ENCODE measurements around the gene INSC.

The INSC gene

GRCh38 chr11:15146271-15147003 is 31.7 kb downstream of the INSC start:
- DNase-seq (ENCODE audit: low read depth in 2 of 3, low spot score in 2 of 3) = no peak

GRCh38 chr11:15148169-15148568 is 33.4 kb downstream of the INSC start:
- DNase-seq (ENCODE audit: low read depth in 2 of 3, low spot score in 2 of 3) = no peak

GRCh38 chr11:15149050-15149449 is 34.3 kb downstream of the INSC start:
- DNase-seq (ENCODE audit: low read depth in 2 of 3, low spot score in 2 of 3) = no peak

GRCh38 chr11:15150507-15150906 is 35.8 kb downstream of the INSC start:
- no peak for DNase-seq (ENCODE audit: low read depth in 2 of 3, low spot score in 2 of 3)

- no peak for DNase-seq (ENCODE audit: low read depth in 2 of 3, low spot score in 2 of 3)
Measured at GRCh38 chr11:15153231-15153630, 38.5 kb downstream of the INSC start.

- DNase-seq (ENCODE audit: low read depth in 2 of 3, low spot score in 2 of 3) = no peak
Measured at GRCh38 chr11:15157181-15157580, 42.5 kb downstream of the INSC start.

GRCh38 chr11:15157606-15158137 is 42.9 kb downstream of the INSC start:
- DNase-seq (ENCODE audit: low read depth in 2 of 3, low spot score in 2 of 3) = no peak

- no peak for DNase-seq (ENCODE audit: low read depth in 2 of 3, low spot score in 2 of 3)
Measured at GRCh38 chr11:15158351-15159015, 43.8 kb downstream of the INSC start.

- no peak for DNase-seq (ENCODE audit: low read depth in 2 of 3, low spot score in 2 of 3)
Measured at GRCh38 chr11:15159085-15159484, 44.4 kb downstream of the INSC start.

- DNase-seq (ENCODE audit: low read depth in 2 of 3, low spot score in 2 of 3) = no peak
Measured at GRCh38 chr11:15161790-15162189, 47.1 kb downstream of the INSC start.

GRCh38 chr11:15163136-15163535 is 48.4 kb downstream of the INSC start:
- no peak for DNase-seq (ENCODE audit: low read depth in 2 of 3, low spot score in 2 of 3)

- DNase-seq (ENCODE audit: low read depth in 2 of 3, low spot score in 2 of 3) = no peak
Measured at GRCh38 chr11:15166204-15166603, 51.5 kb downstream of the INSC start.

GRCh38 chr11:15169815-15170551 is 55.3 kb downstream of the INSC start:
- DNase-seq (ENCODE audit: low read depth in 2 of 3, low spot score in 2 of 3) = no peak

- no peak for DNase-seq (ENCODE audit: low read depth in 2 of 3, low spot score in 2 of 3)
Measured at GRCh38 chr11:15170698-15171097, 56.0 kb downstream of the INSC start.

GRCh38 chr11:15171956-15172355 is 57.2 kb downstream of the INSC start:
- no peak for DNase-seq (ENCODE audit: low read depth in 2 of 3, low spot score in 2 of 3)

- DNase-seq (ENCODE audit: low read depth in 2 of 3, low spot score in 2 of 3) = no peak
Measured at GRCh38 chr11:15175831-15176230, 61.1 kb downstream of the INSC start.

GRCh38 chr11:15176646-15177163 is 62.0 kb downstream of the INSC start:
- no peak for DNase-seq (ENCODE audit: low read depth in 2 of 3, low spot score in 2 of 3)

- no peak for DNase-seq (ENCODE audit: low read depth in 2 of 3, low spot score in 2 of 3)
Measured at GRCh38 chr11:15177491-15177890, 62.8 kb downstream of the INSC start.

- DNase-seq (ENCODE audit: low read depth in 2 of 3, low spot score in 2 of 3) = no peak
Measured at GRCh38 chr11:15178214-15178613, 63.5 kb downstream of the INSC start.

GRCh38 chr11:15179167-15179566 is 64.4 kb downstream of the INSC start:
- DNase-seq (ENCODE audit: low read depth in 2 of 3, low spot score in 2 of 3) = no peak

GRCh38 chr11:15180212-15180792 is 65.6 kb downstream of the INSC start:
- DNase-seq (ENCODE audit: low read depth in 2 of 3, low spot score in 2 of 3) = no peak
